Ovary (tissue), 9 donors: Measurements from ENCODE around the gene GJC2. TPM values are rescaled to one million over a fixed set of nuclear protein-coding genes. Genes with fewer than 3 reads are reported as not detected.
A peak's percentile ranks its signal among the peaks of the same experiment; 100 is the strongest.

ENCODE experiments used
- DNase-seq, 5 donors: peaks; one replicate each; pipeline ENCODE4 v3.0.0-alpha.2; 2019 to 2020
- H3K27ac ChIP-seq, 2 donors: fragments of 200-600 bp; one replicate each; pipeline versions ENCODE4 v1.5.1 to v1.8.0; 2019 to 2022
- H3K27me3 ChIP-seq: fragments of 200-600 bp; one replicate; pipeline ENCODE4 v1.8.0; 2022
- H3K36me3 ChIP-seq: fragments of 200-600 bp; sonication (generic); one replicate; pipeline ENCODE4 v1.5.1; 2019
- H3K4me1 ChIP-seq: one replicate; pipeline ENCODE4 v1.8.1; 2013; ENCODE audit warnings: mild to moderate bottlenecking, moderate library complexity; ENCODE audit not compliant: insufficient read depth
- H3K4me3 ChIP-seq: fragments of 200-600 bp; sonication (generic); one replicate; pipeline ENCODE4 v1.5.1; 2017
- H3K9me3 ChIP-seq, 2 donors: fragments of 200-600 bp in 1 of 2; sonication (generic) in 1 of 2; one replicate each; pipeline versions ENCODE4 v1.5.1 to v1.8.1; 2013 to 2019; ENCODE audit warnings: mild to moderate bottlenecking in 1 of 2, moderate library complexity in 1 of 2
- CTCF ChIP-seq, 3 donors: fragments of 450-650 bp in 2 of 3; fragments of 200-600 bp in 1 of 3; IDR thresholded peaks; one replicate each; pipeline versions ENCODE4 v1.5.1 to v1.8.0; 2016 to 2022; ENCODE audit warnings: antibody characterized with exemption in 3 of 3, mild to moderate bottlenecking in 1 of 3
- EP300 ChIP-seq: sonication (generic); formaldehyde crosslinking; IDR thresholded peaks from one replicate; pipeline ENCODE4 v1.6.1; 2017; ENCODE audit warnings: antibody characterized with exemption
- POLR2A ChIP-seq: fragments of 450-650 bp; IDR thresholded peaks from one replicate; pipeline ENCODE4 v1.6.1; 2017; ENCODE audit warnings: antibody characterized with exemption, mild to moderate bottlenecking, moderate library complexity
- WGBS, 3 donors: extraction: QIAGEN DNeasy Blood & Tissue Kit in 1 of 3; methylation state at CpG; one replicate each; pipeline versions ENCODE4 v1.1.5 to v1.1.7; 2013 to 2017; 5-methylcytosine and 5-hydroxymethylcytosine counted together
- intact Hi-C, 4 donors: fragments of 100-400 bp; cut with DNase I; formaldehyde crosslinking; loops; one replicate each; pipeline versions ENCODE4 v1.11.0 to v1.15.1; 2022 to 2023
- polyA plus RNA-seq, 2 donors: library from polyadenylated mRNA; stranded (reverse); fragments of 200-250 nt in 1 of 2; fragments of 350-450 nt in 1 of 2; fragmentation: Illumina TruSeq in 1 of 2; extraction: RNeasy Lipid Tissue Mini Kit (QIAGEN cat#74804) in 1 of 2; gene quantifications; one replicate each; pipeline ENCODE4 v1.2.3, GENCODE V29; 2013 to 2014
- total RNA-seq, 7 donors: library from RNA; depleted of rRNA in 2 of 7; stranded (reverse); fragments of >200 nt in 2 of 7; fragmentation: NEBNext Ultra II Directional in 3 of 7; extraction: Animal tissue kit (Norgen Biotek cat#: 25700) in 3 of 7; gene quantifications; one replicate each; pipeline versions ENCODE4 v1.1.0 to v1.2.4, GENCODE V29; 2016 to 2023
- donor health status: DM: no; HTN: no; CAD: no; lungs with moderate emphysema.
- donor health status: DM: no; HTN: no; CAD: no.
- donor health status: Bipolar disorder and iron deficiency.
- donor health status: DM: yes; HTN: yes; CAD: no.
- donor health status: DM: no; HTN: no; CAD: no.
- donor health status: DM: yes; HTN: yes; CAD: no.

Gene GJC2
- total and polyA plus RNA-seq, 9 donors = 0.18 to 12.6 (median 6.1) TPM

- WGBS, 3 donors = 6 to 21% (median 15%) methylated on average over 12 of the region's 12 CpGs
- Histone ChIP-seq H3K4me3 (no peak overlapping the region), H3K27me3 (no peaks in the 10 kb centered on the region), H3K4me1 (peaks cover 3% of the 10 kb centered on the region), H3K36me3 (no peaks in the 10 kb centered on the region), H3K9me3 (no peaks in the 10 kb centered on the region), H3K27ac (peak overlapping the region in 1 of 2 donors; percentile 66)
- intact Hi-C loops = no loop called here
- peak; percentile 51 to 76 (median 62) for DNase-seq
- no peak for TF ChIP-seq POLR2A
- TF ChIP-seq EP300 = no peak
- TF ChIP-seq CTCF (IDR thresholded peaks at IDR 0.05) = no peak
Observed at GRCh38 chr1:228178737-228179684, 29.3 kb downstream of the GJC2 start.

GRCh38 chr1:228180271-228180958, 30.7 kb downstream of the GJC2 start:
- Histone ChIP-seq H3K27me3 (no peaks in the 10 kb centered on the region), H3K36me3 (no peaks in the 10 kb centered on the region), H3K4me1 (peaks cover 3% of the 10 kb centered on the region), H3K27ac (no peak overlapping the region), H3K9me3 (no peaks in the 10 kb centered on the region), H3K4me3 (no peak overlapping the region)
- 77 to 85% (median 80%) methylated on average over 4 of the region's 4 CpGs for WGBS, 3 donors
- TF ChIP-seq EP300 = no peak
- no peak for TF ChIP-seq POLR2A
- no peak for TF ChIP-seq CTCF (IDR thresholded peaks at IDR 0.05)
- no peak for DNase-seq
- intact Hi-C loops = no loop called here

- Histone ChIP-seq H3K9me3 (no peaks in the 10 kb centered on the region), H3K27ac (no peak overlapping the region), H3K4me1 (peaks cover 3% of the 10 kb centered on the region), H3K27me3 (no peaks in the 10 kb centered on the region), H3K36me3 (no peaks in the 10 kb centered on the region), H3K4me3 (no peak overlapping the region)
- intact Hi-C loops = no loop called here
- TF ChIP-seq EP300 (no peak), POLR2A (no peak), CTCF (IDR thresholded peaks at IDR 0.05) (no peak)
- WGBS, 3 donors = 95 to 96% (median 95%) methylated on average over 7 of the region's 7 CpGs
- DNase-seq = peak in 1 of 5 donors; percentile 25
Observed at GRCh38 chr1:228180959-228181644, 31.4 kb downstream of the GJC2 start.

GRCh38 chr1:228181645-228182034, 31.9 kb downstream of the GJC2 start:
- WGBS, 3 donors = 87 to 95% (median 92%) methylated on average over 9 of the region's 9 CpGs
- DNase-seq = peak in 1 of 5 donors; percentile 17
- TF ChIP-seq POLR2A (no peak), EP300 (no peak), CTCF (IDR thresholded peaks at IDR 0.05) (no peak)
- intact Hi-C loops = no loop called here
- Histone ChIP-seq H3K4me1 (peaks cover 3% of the 10 kb centered on the region), H3K36me3 (no peaks in the 10 kb centered on the region), H3K27me3 (no peaks in the 10 kb centered on the region), H3K4me3 (no peak overlapping the region), H3K9me3 (no peaks in the 10 kb centered on the region), H3K27ac (no peak overlapping the region)
